NCI-H2171 (cell line): ENCODE data around the gene DPRX.

Experiments
- DNase-seq: peaks from one replicate; lab custom pipeline; 2025; lab: John Stamatoyannopoulos, UW

DPRX gene, protein sequence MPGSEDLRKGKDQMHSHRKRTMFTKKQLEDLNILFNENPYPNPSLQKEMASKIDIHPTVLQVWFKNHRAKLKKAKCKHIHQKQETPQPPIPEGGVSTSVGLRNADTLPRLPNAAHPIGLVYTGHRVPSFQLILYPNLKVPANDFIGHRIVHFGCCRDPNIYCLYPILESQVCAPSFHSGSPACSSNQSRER

GRCh38 chr19:53631949-53632407 is at the start of gene DPRX:
Gene DPRX (plus strand): TSS chr19:53631999. CDS start chr19:53632107, 108 bp downstream.
- DNase-seq = no peak

DNA sequence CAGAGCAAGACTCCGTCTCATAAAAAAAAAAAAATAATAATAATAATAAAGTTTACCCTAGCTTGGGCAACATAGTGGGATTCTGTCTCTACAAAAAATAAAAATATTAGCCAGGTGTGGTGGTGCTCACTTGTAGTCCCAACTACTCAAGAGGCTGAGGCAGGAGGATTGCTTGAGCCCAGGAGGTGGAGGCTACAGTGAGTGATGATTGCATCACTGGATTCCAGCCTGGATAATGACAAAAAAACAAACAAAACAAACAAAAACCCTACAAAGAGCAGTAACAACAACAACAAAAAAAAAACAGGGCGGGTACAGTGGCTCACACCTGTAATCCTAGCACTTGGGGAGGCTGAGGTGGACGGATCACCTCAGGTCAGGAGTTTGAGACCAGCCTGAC is 48.6 kb upstream of the DPRX start:
- DNase-seq = no peak

- no peak for DNase-seq
Observed at GRCh38 chr19:53586277-53586691, 45.5 kb upstream of the DPRX start.

DNA sequence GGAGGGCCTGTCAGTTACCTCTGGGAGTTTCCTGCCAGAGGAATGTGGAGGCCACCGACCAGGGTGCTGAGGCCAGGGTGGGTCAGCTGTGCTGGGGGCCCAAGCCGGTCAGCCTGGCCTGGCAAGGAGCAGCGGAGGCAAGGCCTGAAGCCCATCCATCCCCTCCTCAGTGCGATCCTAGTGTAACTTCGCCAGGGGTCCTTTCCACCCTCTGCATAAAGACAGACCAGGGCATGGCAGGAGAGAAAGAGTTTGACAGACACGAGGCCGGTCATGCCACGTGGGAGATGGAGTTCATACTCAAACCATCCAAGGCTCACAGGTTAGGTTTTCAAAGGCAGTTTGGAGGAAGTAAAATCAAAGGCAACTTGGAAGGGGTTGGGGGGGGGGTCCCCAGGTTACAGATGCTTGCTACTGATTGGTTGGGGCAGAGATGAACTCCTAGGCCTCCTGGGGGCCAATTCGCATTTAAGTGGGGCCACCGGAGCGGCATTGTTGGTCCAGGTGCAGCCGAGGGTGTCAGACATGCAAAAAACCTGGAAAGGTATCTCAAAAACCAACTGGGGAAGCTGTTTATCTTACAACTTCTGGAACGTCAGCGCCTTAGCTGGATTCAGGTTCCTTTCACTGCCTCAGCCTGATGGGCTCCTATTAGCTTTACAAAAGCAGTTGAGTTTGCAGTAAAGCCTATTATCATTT is 36.8 kb upstream of the DPRX start:
- DNase-seq = no peak

DNA sequence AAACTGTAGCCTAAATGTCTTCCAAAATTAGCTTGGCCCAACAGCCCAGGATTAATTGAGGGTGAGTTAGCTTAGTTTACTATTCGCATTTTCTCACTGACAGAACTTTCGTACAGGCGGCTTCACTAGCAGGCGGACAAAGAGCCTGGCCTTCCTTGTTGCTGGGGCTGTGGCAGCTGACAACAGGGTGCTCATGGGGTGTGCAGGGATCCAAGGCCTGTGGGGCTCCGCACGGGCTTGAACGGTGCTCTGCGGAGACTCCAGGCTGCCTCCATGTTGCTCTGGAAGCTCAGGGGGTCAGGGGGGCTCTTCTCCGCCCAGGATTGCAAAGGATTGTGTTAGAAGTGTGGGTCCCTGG is 36.3 kb upstream of the DPRX start:
- DNase-seq = no peak

DNA sequence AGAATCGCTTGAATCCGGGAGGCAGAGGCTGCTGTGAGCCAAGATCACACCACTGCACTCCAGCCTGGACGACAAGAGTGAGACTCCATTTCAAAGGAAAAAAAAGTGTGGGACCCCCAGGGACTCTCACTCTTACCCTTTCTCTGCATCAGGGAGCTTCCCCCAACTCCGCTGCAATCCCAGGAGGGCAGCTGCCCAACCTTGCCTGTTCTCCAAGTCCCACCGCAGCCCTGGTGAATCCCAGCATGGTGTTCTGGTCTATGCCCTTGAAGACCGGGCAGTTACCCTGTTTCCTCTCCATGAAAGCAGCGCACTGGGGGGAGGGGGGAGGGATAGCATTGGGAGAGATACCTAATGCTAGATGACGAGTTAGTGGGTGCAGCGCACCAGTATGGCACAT is 35.7 kb upstream of the DPRX start:
- DNase-seq = no peak

DNA sequence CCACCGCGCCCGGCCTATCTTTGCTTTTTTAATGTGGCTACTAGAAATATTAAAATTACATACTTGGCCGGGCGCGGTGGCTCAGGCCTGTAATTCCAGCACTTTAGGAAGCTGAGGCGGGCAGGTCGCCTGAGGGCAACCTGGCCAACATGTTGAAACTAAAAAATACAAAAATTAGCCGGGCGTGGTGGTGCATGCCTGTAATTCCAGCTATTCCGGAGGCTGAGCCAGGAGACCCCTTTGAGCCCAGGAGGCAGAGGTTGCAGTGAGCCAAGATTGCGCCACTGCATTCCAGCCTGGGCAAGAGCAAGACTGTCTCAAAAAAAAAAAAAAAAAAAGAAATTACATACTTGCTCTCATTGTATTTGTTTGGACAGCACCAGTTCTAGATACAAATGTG is 34.8 kb upstream of the DPRX start:
- no peak for DNase-seq

DNA sequence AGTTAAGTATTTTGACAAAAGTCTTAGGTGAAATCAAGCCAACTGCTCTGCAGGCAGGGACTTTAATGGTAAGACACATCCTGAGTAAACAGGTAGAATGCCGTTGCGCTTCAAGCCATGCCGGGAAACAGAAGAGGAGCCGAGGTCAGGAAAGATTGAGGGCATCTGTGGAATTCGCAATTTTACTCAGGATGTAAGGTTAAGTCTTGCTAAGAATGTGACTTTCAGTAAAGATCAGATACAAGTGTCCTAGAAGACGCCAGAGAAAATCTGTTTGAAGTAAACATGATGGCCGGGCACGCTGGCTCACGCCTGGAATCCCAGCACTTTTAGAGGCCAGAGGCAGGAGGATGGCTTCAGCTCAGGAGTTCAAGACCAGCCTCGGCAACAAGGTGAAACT is 33.4 kb upstream of the DPRX start:
- no peak for DNase-seq

DNA sequence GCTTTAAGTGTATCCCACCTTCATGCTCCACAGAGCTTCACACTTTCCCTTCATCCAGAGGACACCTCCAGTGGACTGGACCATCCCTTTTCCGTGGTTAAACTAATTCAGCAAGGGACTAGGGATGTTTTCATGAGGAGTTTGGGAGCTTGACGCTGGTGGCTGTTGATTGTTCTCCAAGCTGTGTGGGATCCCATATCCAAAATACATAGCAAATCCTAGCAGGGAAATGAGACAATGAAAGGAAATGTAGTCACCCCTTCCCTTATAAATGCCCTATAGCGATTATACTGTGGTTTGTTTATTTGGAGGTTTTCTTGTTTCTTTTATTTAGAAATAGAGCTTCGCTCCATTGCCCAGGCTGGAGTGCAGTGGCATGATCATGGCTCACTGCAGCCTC is 31.6 kb upstream of the DPRX start:
- DNase-seq = no peak

- no peak for DNase-seq
Observed at GRCh38 chr19:53606031-53606430, 25.8 kb upstream of the DPRX start.

DNA sequence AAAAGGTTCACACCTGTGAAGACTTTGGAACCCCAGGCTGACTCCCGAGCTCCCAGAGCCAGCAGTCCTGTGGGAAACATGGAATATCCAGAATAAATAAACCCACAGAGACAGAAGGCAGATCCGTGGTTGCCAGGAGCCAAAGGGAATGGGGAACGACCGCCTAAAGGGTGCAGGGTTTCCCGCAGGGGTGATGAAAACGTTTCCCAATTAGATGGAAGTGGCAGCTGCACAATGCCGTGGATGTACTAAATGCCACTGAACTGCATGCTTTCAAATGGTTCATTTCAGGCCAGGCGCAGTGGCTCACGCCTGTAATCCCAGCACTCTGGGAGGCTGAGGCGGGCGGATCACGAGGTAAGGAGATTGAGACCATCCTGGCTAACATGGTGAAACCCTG is 23.4 kb upstream of the DPRX start:
- DNase-seq = no peak

GRCh38 chr19:53612762-53613526 is 18.9 kb upstream of the DPRX start:
- no peak for DNase-seq

DNA sequence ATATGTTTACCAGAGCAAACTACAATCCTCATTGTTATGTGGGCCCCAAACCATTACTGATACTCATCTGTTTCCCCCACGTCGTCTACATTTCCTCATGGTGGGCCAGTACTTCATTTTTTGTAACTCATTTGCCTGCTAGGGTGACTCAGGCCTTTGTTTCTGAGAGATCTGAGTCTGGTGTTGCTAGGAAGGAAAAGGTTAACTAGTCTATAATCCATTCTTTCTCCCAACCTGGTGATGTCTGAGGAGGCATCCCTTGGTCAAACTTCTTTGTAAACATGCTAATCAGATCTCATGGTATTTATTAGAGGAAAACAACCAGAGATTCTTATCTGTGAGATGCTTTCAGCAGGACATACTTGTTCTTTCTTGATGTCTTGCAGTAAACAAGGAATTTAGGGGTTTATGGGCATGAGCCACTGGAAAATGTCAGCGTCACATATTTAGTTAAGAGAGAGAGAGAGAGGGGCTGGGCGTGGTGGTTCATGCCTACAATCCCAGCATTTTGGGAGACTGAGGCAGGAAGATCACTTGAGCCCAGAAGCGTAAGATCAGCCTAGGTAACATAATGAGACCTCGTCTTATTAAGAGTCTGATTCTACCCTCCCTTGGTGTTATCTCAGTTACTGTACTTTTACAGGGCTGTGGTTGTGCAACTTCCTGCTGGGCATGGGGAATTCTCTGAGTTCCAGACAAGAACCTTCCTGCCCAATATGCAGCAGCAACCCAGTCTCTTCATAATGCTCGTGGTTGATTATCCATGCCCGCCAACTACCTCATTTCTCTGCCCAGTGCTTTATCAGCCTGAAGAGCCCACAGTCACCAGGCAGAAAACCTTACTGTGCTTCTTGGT is 9.7 kb upstream of the DPRX start:
- no peak for DNase-seq

DNA sequence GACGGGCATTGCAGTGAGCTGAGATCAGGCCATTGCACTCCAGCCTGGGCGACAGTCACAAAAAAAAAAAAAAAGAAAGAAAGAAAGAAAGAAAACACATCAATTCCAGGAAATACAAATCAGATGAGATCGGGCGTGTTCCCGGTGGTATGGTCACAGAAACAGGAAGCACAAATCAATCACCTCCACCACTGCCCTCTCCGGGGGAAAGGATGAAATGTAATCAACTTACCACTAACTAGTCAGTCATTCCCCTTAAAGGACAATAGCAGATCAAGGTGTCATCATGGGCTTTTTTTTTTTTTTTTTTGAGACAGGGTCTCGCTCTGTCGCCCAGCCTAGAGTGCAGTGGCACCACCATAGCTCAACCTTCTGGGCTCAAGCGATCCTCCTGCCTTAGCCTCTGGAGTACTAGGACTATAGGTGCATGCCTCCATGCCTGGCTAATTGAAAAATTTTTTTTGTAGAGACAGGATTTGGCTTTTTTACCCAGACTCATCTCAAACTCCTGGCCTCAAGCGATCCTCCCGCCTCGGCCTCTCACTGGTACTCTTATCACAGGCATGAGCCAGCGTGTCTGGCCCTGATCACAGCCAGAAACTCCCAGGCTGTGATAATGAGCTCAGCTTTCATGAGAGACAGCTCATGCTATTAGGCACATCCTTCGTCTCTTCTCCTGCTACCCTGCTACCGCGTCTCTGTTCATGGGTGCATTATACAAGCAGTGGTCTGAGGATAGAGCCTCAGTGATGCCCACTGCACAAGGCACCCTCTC is 6.8 kb upstream of the DPRX start:
- no peak for DNase-seq

GRCh38 chr19:53626486-53626885 is 5.3 kb upstream of the DPRX start:
- DNase-seq = no peak

GRCh38 chr19:53626976-53627375 is 4.8 kb upstream of the DPRX start:
- DNase-seq = no peak

GRCh38 chr19:53634768-53635167 is 3.0 kb downstream of the DPRX start:
- DNase-seq = no peak

GRCh38 chr19:53639471-53639870 is 7.7 kb downstream of the DPRX start:
- DNase-seq = no peak

- DNase-seq = no peak
Observed at GRCh38 chr19:53642381-53643099, 10.7 kb downstream of the DPRX start.

- no peak for DNase-seq
Observed at GRCh38 chr19:53644061-53644816, 12.4 kb downstream of the DPRX start.
